GM12874 (cell line): ENCODE results near the gene CNNM1.

Source experiments
- CTCF ChIP-seq: IDR thresholded peaks from 2 replicates; pipeline ENCODE4 v1.5.1; 2011; ENCODE audit warnings: low read depth, mild to moderate bottlenecking, control low read depth, low read length, moderate library complexity; ENCODE audit not compliant: insufficient read depth

Gene CNNM1

GRCh38 chr10:99365736-99366135 lies 36.6 kb downstream of the CNNM1 start:
- no peak for TF ChIP-seq CTCF

- no peak for TF ChIP-seq CTCF
These were observed 37.5 kb downstream of the CNNM1 start for GRCh38 chr10:99366666-99367065.

- TF ChIP-seq CTCF: no peak
These were observed 39.5 kb downstream of the CNNM1 start for GRCh38 chr10:99368646-99369045.

- no peak for TF ChIP-seq CTCF
These were observed 40.0 kb downstream of the CNNM1 start for GRCh38 chr10:99369126-99369525.

GRCh38 chr10:99369551-99369950 lies 40.4 kb downstream of the CNNM1 start:
- no peak for TF ChIP-seq CTCF

- TF ChIP-seq CTCF: 0 out of 2 replicates have a peak, but pooled peaks have one; percentile 30
These were observed 41.8 kb downstream of the CNNM1 start for GRCh38 chr10:99370993-99371392.

- no peak for TF ChIP-seq CTCF
These were observed 43.6 kb downstream of the CNNM1 start for GRCh38 chr10:99372546-99373271.
